K562 (cell line): Measurements from ENCODE around the gene CBFA2T3. TPM values are rescaled to one million over a fixed set of nuclear protein-coding genes. Genes with fewer than 3 reads are reported as not detected.

Source experiments
- ATAC-seq: fragments of 200-7000 bp; cut with Tn5 transposase; 3 replicates; pipeline ENCODE4 v1.9.1; 2020; ENCODE audit warnings: moderate library complexity
- BruUV-seq: library from RNA; stranded (reverse); fragments of 400-500 nt; replicated peaks from 2 replicates; lab custom pipeline; 2021; lab: Mats Ljungman, UMichigan
- CTCF ChIA-PET: fragments of 300-600 bp; formaldehyde crosslinking; extraction: SDS; loops from one replicate; lab custom pipeline; 2021; ENCODE audit warnings: low intra/inter-chr PET ratio; lab: Yijun Ruan, JAX
- POLR2A ChIA-PET: fragments of 300-600, 350-650 bp; sonication (Branson Sonifier 250); formaldehyde crosslinking; extraction: SDS; loops from one replicate; lab custom pipeline; 2021; ENCODE audit warnings: antibody characterized with exemption, inconsistent platforms; lab: Yijun Ruan, JAX
- DNase-seq, 4 experiments: peaks; one replicate each; pipeline versions ENCODE4 v3.0.0 to v3.0.0-alpha.2; 2011 to 2018; ENCODE audit warnings: low spot score in 3 of 4, mixed read lengths in 3 of 4; ENCODE audit errors: extremely low read depth in 1 of 4
- FAIRE-seq: peaks from 2 replicates; lab custom pipeline; 2011; peaks lifted over from hg19 to GRCh38; lab: Jason Lieb, UNC
- H2AFZ ChIP-seq: 2 replicates; pipeline ENCODE4 v1.6.0; 2011; ENCODE audit warnings: low read depth, low read length, control low read depth, inconsistent platforms
- H3K27ac ChIP-seq: fragments of 200-600 bp; 3 replicates; pipeline ENCODE4 v1.8.0; 2011; ENCODE audit warnings: low read depth, mild to moderate bottlenecking, control low read depth, inconsistent platforms, low read length, moderate library complexity, mixed read lengths; ENCODE audit errors: extremely low read depth
- H3K27me3 ChIP-seq, 2 experiments: fragments of 300-600 bp in 1 of 2; 2 replicates in 1 of 2; 3 replicates in 1 of 2; pipeline versions ENCODE4 v1.6.0 to v1.8.0; 2011; ENCODE audit warnings: inconsistent platforms in 2 of 2, low read length in 2 of 2, mild to moderate bottlenecking in 1 of 2, mixed read lengths in 1 of 2, moderate library complexity in 1 of 2; ENCODE audit not compliant: control insufficient read depth in 2 of 2, insufficient read depth in 2 of 2
- H3K36me3 ChIP-seq: fragments of 300-600 bp; 3 replicates; pipeline ENCODE4 v1.8.0; 2011; ENCODE audit warnings: mild to moderate bottlenecking, low read length, inconsistent platforms; ENCODE audit not compliant: control insufficient read depth, insufficient read depth
- H3K4me1 ChIP-seq, 2 experiments: fragments of 200-600 bp in 1 of 2; replicated peaks in 1 of 2; 2 replicates in 1 of 2; 3 replicates in 1 of 2; pipeline versions ENCODE4 v1.5.1 to v1.8.0; 2011; ENCODE audit warnings: inconsistent platforms in 2 of 2, low read length in 2 of 2, mild to moderate bottlenecking in 1 of 2, mixed read lengths in 1 of 2, moderate library complexity in 1 of 2; ENCODE audit not compliant: control insufficient read depth in 2 of 2, insufficient read depth in 2 of 2
- H3K4me2 ChIP-seq: 2 replicates; pipeline ENCODE4 v1.6.1; 2011; ENCODE audit warnings: low read length, control low read depth, inconsistent platforms, mixed read lengths; ENCODE audit not compliant: insufficient read depth
- H3K4me3 ChIP-seq: fragments of 200-600 bp; sonication (generic), shearing (Covaris generic); 2 replicates; pipeline ENCODE4 v1.5.1; 2016; ENCODE audit warnings: control low read depth, inconsistent platforms
- H3K79me2 ChIP-seq: fragments of 200-600 bp; 3 replicates; pipeline ENCODE4 v1.8.0; 2011; ENCODE audit warnings: low read length, inconsistent platforms; ENCODE audit not compliant: control insufficient read depth, insufficient read depth
- H3K9ac ChIP-seq, 2 experiments: 2 replicates each; pipeline versions ENCODE4 v1.6.0 to v1.6.1; 2011; ENCODE audit warnings: low read depth in 2 of 2, low read length in 2 of 2, control low read depth in 1 of 2, inconsistent platforms in 1 of 2, mild to moderate bottlenecking in 1 of 2, mixed read lengths in 1 of 2; ENCODE audit not compliant: insufficient read depth in 1 of 2
- H3K9me1 ChIP-seq: one replicate; pipeline ENCODE4 v1.6.0; 2011; ENCODE audit warnings: inconsistent platforms, mild to moderate bottlenecking, low read length, moderate library complexity; ENCODE audit not compliant: control insufficient read depth, insufficient read depth
- H3K9me3 ChIP-seq: replicated peaks from 2 replicates; pipeline ENCODE4 v1.5.1; 2011; ENCODE audit warnings: low read depth, low read length, inconsistent platforms; ENCODE audit not compliant: control insufficient read depth, insufficient read depth
- H4K20me1 ChIP-seq: replicated peaks from 2 replicates; pipeline ENCODE4 v1.6.1; 2011; ENCODE audit warnings: low read length, inconsistent platforms, mixed read lengths; ENCODE audit not compliant: control insufficient read depth, insufficient read depth
- HSF4 ChIP-seq: fragments of 250-450 bp; sonication (Bioruptor Pico); IDR thresholded peaks from 2 replicates; pipeline ENCODE4 v2.1.2; 2022; ENCODE audit warnings: mild to moderate bottlenecking, moderate library complexity, borderline replicate concordance
- MNT ChIP-seq, 2 experiments: fragments of 450-650 bp; conservative IDR thresholded peaks; 2 replicates each; pipeline ENCODE4 v1.6.1; 2017; ENCODE audit warnings: mild to moderate bottlenecking in 2 of 2, moderate library complexity in 2 of 2
- MYC ChIP-seq, 2 experiments: fragments of 250-450 bp in 1 of 2; sonication (Bioruptor Pico) in 1 of 2; IDR thresholded peaks; 2 replicates each; pipeline versions ENCODE4 v1.5.1 to v1.6.1; 2012 to 2021; ENCODE audit warnings: low read depth in 2 of 2, borderline replicate concordance in 1 of 2, improper control_type of control experiment in 1 of 2, low read length in 1 of 2, mild to moderate bottlenecking in 1 of 2, moderate library complexity in 1 of 2
- POLR2G ChIP-seq: fragments of 200-400 bp; formaldehyde crosslinking; IDR thresholded peaks from 2 replicates; pipeline ENCODE4 v1.6.1; 2017; ENCODE audit warnings: low read depth, mild to moderate bottlenecking, antibody characterized with exemption, low read length, moderate library complexity
- ZNF212 ChIP-seq: fragments of 450-650 bp; formaldehyde crosslinking; IDR thresholded peaks from 2 replicates; pipeline ENCODE4 v1.4.0; 2020; ENCODE audit warnings: mild to moderate bottlenecking
- WGBS: fragments of 100-300 bp; shearing (Covaris generic); methylation state at CpG from one replicate; pipeline ENCODE4 v1.1.6; 2016; ENCODE audit warnings: low coverage, mixed read lengths; ENCODE audit not compliant: insufficient coverage; ENCODE audit errors: missing lambda C conversion rate; 5-methylcytosine and 5-hydroxymethylcytosine counted together
- in situ Hi-C: fragments of 300-500 bp; cut with MboI; formaldehyde crosslinking; loops from 4 replicates; pipeline ENCODE4 v1.15.0; 2018; ENCODE audit warnings: inconsistent platforms, mixed read lengths
- intact Hi-C: fragments of 100-400 bp; cut with micrococcal nuclease; formaldehyde crosslinking; loops from 2 replicates; pipeline ENCODE4 v1.14.2; 2022
- polyA plus RNA-seq, 8 experiments: library from polyadenylated mRNA; depleted of rRNA in 4 of 8; stranded (reverse) in 5 of 8; unstranded in 3 of 8; fragments of >200 nt; fragmentation: Nextera tagmentation in 2 of 8; fragmentation: Illumina TruSeq in 1 of 8; extraction: Ambion mirVana in 2 of 8; extraction: Trizol in 1 of 8; gene quantifications; 2 replicates each; pipeline versions ENCODE4 v1.2.1 to v1.2.3, GENCODE V29; 2011 to 2014; ENCODE audit warnings: inconsistent platforms in 1 of 8, missing spikeins in 1 of 8
- total RNA-seq, 7 experiments: library from RNA; depleted of rRNA in 6 of 7; stranded (reverse); fragments of >200 nt in 6 of 7; fragmentation: Illumina TruSeq in 2 of 7; extraction: Trizol in 2 of 7; gene quantifications; 2 replicates each; pipeline versions ENCODE4 v1.2.1 to v1.2.3, GENCODE V29; 2011 to 2021; ENCODE audit warnings: low replicate concordance in 1 of 7

CBFA2T3 gene
- total and polyA plus RNA-seq, 9 of the 15 experiments (the other 6 are each of a cell fraction or from before 2014, with no cell fraction given) = 2.3 to 145 (median 6.7) TPM

- no peak for DNase-seq
- no peaks in the 10 kb centered on the region for H3K9me1 ChIP-seq
- FAIRE-seq = no peak
- peaks cover 2% of the 10 kb centered on the region for H3K9me3 ChIP-seq
- H3K4me3 ChIP-seq = no peak overlapping the region
- ChIA-PET POLR2A (no interaction called here), CTCF (no interaction called here)
- H3K27me3 ChIP-seq = no peaks in the 10 kb centered on the region
- intact Hi-C loops = no loop called here
- peaks cover 6% of the 10 kb centered on the region; the same call in 1 of the 2 replicates for H4K20me1 ChIP-seq
- no peak overlapping the region for H3K4me2 ChIP-seq
- H3K27ac ChIP-seq = no peak overlapping the region
- H3K9ac ChIP-seq = peak overlapping the region in 1 of 2 experiments; percentile 45; a peak in 1 of 4 replicates
- TF ChIP-seq MNT (conservative IDR thresholded peaks at IDR 0.05) = no peak
- TF ChIP-seq, all 486 proteins: peak for 0
- H2AFZ ChIP-seq = no peak overlapping the region
- BruUV-seq = no TSS peak
- peaks cover 0 to 73% of the 10 kb centered on the region in 2 experiments; a peak in 2 of 5 replicates for H3K4me1 ChIP-seq
- H3K36me3 ChIP-seq = peaks cover 78% of the 10 kb centered on the region
- in situ Hi-C loops = no loop called here
- H3K79me2 ChIP-seq = peaks cover 90% of the 10 kb centered on the region
- WGBS = 92% methylated on average over 10 of the region's 15 CpGs
- ATAC-seq = no peak
These were observed 38.2 kb downstream of the CBFA2T3 start for GRCh38 chr16:88938777-88939244.

- BruUV-seq = no TSS peak
These were observed 38.8 kb downstream of the CBFA2T3 start for GRCh38 chr16:88938119-88938776.

More at GRCh38 chr16:88938119-88938776, 38.8 kb downstream of the CBFA2T3 start:
- peaks cover 75% of the 10 kb centered on the region for H3K36me3 ChIP-seq
- ATAC-seq = no peak
- peaks cover 0 to 68% of the 10 kb centered on the region in 2 experiments; a peak in 2 of 5 replicates for H3K4me1 ChIP-seq
- WGBS = 95% methylated on average over 28 of the region's 32 CpGs
- no peak overlapping the region for H3K4me3 ChIP-seq
- intact Hi-C loops = no loop called here
- DNase-seq = no peak
- TF ChIP-seq HSF4 (CRISPR knock-in tag) (no peak), MYC (IDR thresholded peaks at IDR 0.05; ENCODE audit: low read depth, low read length) (no peak), MYC (CRISPR knock-in tag; IDR thresholded peaks at IDR 0.05; ENCODE audit: borderline replicate concordance, low read depth) (no peak), ZNF212 (no peak), POLR2G (peak; percentile 55)
- TF ChIP-seq, all 486 proteins: peak for 1
- Histone ChIP-seq H4K20me1 (peaks cover 6% of the 10 kb centered on the region; the same call in 1 of the 2 replicates), H2AFZ (no peak overlapping the region), H3K9ac (peak overlapping the region in 1 of 2 experiments; percentile 45; a peak in 1 of 4 replicates), H3K9me1 (no peaks in the 10 kb centered on the region), H3K27me3 (no peaks in the 10 kb centered on the region), H3K27ac (no peak overlapping the region), H3K4me2 (no peak overlapping the region), H3K9me3 (peaks cover 2% of the 10 kb centered on the region), H3K79me2 (peaks cover 87% of the 10 kb centered on the region)
- no peak for FAIRE-seq
- POLR2A ChIA-PET = no interaction called here
- in situ Hi-C loops = no loop called here
- CTCF ChIA-PET = no interaction called here
